Panc1 (cell line): ENCODE results near the gene CSH1.
"Not testable (repeated sequence)": the region's sequence is repeated elsewhere in the genome, so short reads cannot be mapped to it uniquely, and the experiment has no call there.

ENCODE experiments used
- CTCF ChIP-seq: fragments of 450-650 bp; IDR thresholded peaks from 2 replicates; pipeline ENCODE4 v1.5.1; 2017; ENCODE audit warnings: mild to moderate bottlenecking
- POLR2AphosphoS5 ChIP-seq: IDR thresholded peaks from 2 replicates; pipeline ENCODE4 v1.6.1; 2012; ENCODE audit warnings: mild to moderate bottlenecking, low read depth, low read length, moderate library complexity

- TF ChIP-seq CTCF, POLR2AphosphoS5: not testable (repeated sequence)
These were observed 2.4 kb downstream of the CSH1 start for GRCh38 chr17:63894021-63894420.
